Right ventricle myocardium inferior (tissue), 1 donor: ENCODE measurements around the gene CNTD1. TPM values are rescaled to one million over a fixed set of nuclear protein-coding genes. Genes with fewer than 3 reads are reported as not detected.

ENCODE experiments used
- ATAC-seq: fragments of 200-7000 bp; cut with Tn5 transposase; one replicate; pipeline ENCODE4 v1.9.1; 2020; ENCODE audit warnings: mild to moderate bottlenecking, moderate library complexity
- DNase-seq: peaks from one replicate; pipeline ENCODE4 v3.0.0; 2021; ENCODE audit errors: missing footprints
- intact Hi-C: fragments of 100-400 bp; cut with DNase I; formaldehyde crosslinking; loops from one replicate; pipeline ENCODE4 v1.11.0; 2022
- total RNA-seq: library from RNA; stranded (reverse); fragmentation: NEBNext Ultra II Directional; extraction: Animal tissue kit (Norgen Biotek cat#: 25700); gene quantifications from one replicate; pipeline ENCODE4 v1.2.1, GENCODE V29; 2021
- donor health status: DM: no; HTN: yes; CAD: no; lungs with severe emphysema.

The CNTD1 gene
- total RNA-seq, 1 donor from 2014 or later: 0.30 TPM

GRCh38 chr17:42796066-42796758 is 2.4 kb upstream of the CNTD1 start:
- DNase-seq (no peak), ATAC-seq (no peak)
- intact Hi-C loops: no loop called here

GRCh38 chr17:42797067-42798007 is 1.3 kb upstream of the CNTD1 start:
- DNase-seq (no peak), ATAC-seq (no peak)
- intact Hi-C loops: no loop called here

- intact Hi-C loops: no loop called here
- no peak for ATAC-seq
Measured at GRCh38 chr17:42798011-42798382, 664 bp upstream of the CNTD1 start.

GRCh38 chr17:42803074-42803883 is 4.6 kb downstream of the CNTD1 start:
- DNase-seq (no peak), ATAC-seq (no peak)
- intact Hi-C loops: no loop called here

More at GRCh38 chr17:42798011-42798382, 664 bp upstream of the CNTD1 start:
- no peak for DNase-seq

- no peak for DNase-seq
- intact Hi-C loops: no loop called here
- ATAC-seq: no peak
Measured at GRCh38 chr17:42804918-42805367, 6.3 kb downstream of the CNTD1 start.

GRCh38 chr17:42806249-42806648 is 7.6 kb downstream of the CNTD1 start:
- intact Hi-C loops: no loop called here
- ATAC-seq: no peak
- DNase-seq: no peak

- ATAC-seq (peak; percentile 76), DNase-seq (no peak)
- intact Hi-C loops: no loop called here
Measured at GRCh38 chr17:42809250-42809649, 10.6 kb downstream of the CNTD1 start.

- intact Hi-C loops: no loop called here
- ATAC-seq (no peak), DNase-seq (no peak)
Measured at GRCh38 chr17:42814633-42815399, 16.2 kb downstream of the CNTD1 start.

GRCh38 chr17:42817866-42818265 is 19.2 kb downstream of the CNTD1 start:
- ATAC-seq: no peak
- intact Hi-C loops: no loop called here
- DNase-seq: no peak

GRCh38 chr17:42818379-42818778 is 19.7 kb downstream of the CNTD1 start:
- ATAC-seq (no peak), DNase-seq (no peak)
- intact Hi-C loops: no loop called here

GRCh38 chr17:42819939-42820535 is 21.4 kb downstream of the CNTD1 start:
- no peak for DNase-seq
- intact Hi-C loops: loop anchor here (10.0 kb wide), 2 partner anchors 45 to 245 kb away; partner anchors contain the start of genes PSMC3IP and VPS25
- no peak for ATAC-seq

GRCh38 chr17:42821176-42821575 is 22.5 kb downstream of the CNTD1 start:
- DNase-seq (no peak), ATAC-seq (no peak)
- intact Hi-C loops: loop anchor here (10.0 kb wide), 2 partner anchors 46 to 246 kb away; partner anchors contain the start of genes PSMC3IP and VPS25

- intact Hi-C loops: loop anchor here (10.0 kb wide), 2 partner anchors 53 to 253 kb away; partner anchors contain the start of genes PSMC3IP and VPS25
- ATAC-seq (no peak), DNase-seq (no peak)
Measured at GRCh38 chr17:42827472-42827871, 28.8 kb downstream of the CNTD1 start.

- intact Hi-C loops: no loop called here
- no peak for ATAC-seq
- no peak for DNase-seq
Measured at GRCh38 chr17:42830971-42831370, 32.3 kb downstream of the CNTD1 start.

- intact Hi-C loops: no loop called here
- DNase-seq (no peak), ATAC-seq (peak; percentile 2)
Measured at GRCh38 chr17:42832213-42832933, 33.7 kb downstream of the CNTD1 start.

- intact Hi-C loops: no loop called here
- DNase-seq (peak; percentile 98), ATAC-seq (peak; percentile 93)
Measured at GRCh38 chr17:42832934-42833766, 34.5 kb downstream of the CNTD1 start, which contains the start of gene PSME3. TSS of gene PSME3 (plus strand) at chr17:42833397. CDS start at chr17:42833632, 235 bp downstream.
